ENCODE results near the gene PLSCR5.

DNA sequence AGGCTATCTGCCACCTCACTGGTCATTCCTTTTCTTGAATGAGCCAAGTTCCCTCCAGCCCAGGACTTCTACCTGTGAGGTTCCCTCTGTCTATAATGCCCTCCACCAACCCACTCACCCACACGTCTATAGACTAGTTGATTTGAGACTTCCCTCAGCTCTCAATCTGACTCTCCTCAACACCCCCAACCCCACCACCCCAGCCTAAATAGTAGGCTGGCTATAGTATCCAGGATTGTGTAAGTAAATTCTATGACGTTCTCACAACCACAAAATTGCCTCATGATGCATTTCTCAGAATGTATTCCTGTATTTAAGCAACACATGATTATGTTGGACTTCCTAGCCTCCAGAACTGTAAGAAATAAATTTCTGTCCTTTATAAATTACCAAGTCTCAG lies 63.0 kb downstream of the PLSCR5 start:
- TF ChIP-seq POLR2AphosphoS5 (IDR thresholded peaks at IDR 0.05; ENCODE audit: low read depth, low read length) (no peak), EZH2phosphoT487 (IDR thresholded peaks at IDR 0.05; ENCODE audit: borderline replicate concordance, low read depth) (no peak), RXRA (IDR thresholded peaks at IDR 0.05; ENCODE audit: borderline replicate concordance, low read depth) (no peak), JUND (IDR thresholded peaks at IDR 0.05) (no peak), SIN3A (IDR thresholded peaks at IDR 0.05; ENCODE audit: borderline replicate concordance, low read depth, low read length) (no peak), TAF1 (IDR thresholded peaks at IDR 0.05; ENCODE audit: borderline replicate concordance, low read depth, low read length) (no peak), GATA2 (CRISPR knock-in tag; IDR thresholded peaks at IDR 0.05) (no peak), ELF1 (IDR thresholded peaks at IDR 0.05) (no peak), REST (IDR thresholded peaks at IDR 0.05; ENCODE audit: low read depth, low read length) (no peak), GABPA (IDR thresholded peaks at IDR 0.05; ENCODE audit: low read depth) (no peak), ZBTB33 (IDR thresholded peaks at IDR 0.05; ENCODE audit: borderline replicate concordance, low read depth) (no peak)
- TF ChIP-seq, protein P1, sequence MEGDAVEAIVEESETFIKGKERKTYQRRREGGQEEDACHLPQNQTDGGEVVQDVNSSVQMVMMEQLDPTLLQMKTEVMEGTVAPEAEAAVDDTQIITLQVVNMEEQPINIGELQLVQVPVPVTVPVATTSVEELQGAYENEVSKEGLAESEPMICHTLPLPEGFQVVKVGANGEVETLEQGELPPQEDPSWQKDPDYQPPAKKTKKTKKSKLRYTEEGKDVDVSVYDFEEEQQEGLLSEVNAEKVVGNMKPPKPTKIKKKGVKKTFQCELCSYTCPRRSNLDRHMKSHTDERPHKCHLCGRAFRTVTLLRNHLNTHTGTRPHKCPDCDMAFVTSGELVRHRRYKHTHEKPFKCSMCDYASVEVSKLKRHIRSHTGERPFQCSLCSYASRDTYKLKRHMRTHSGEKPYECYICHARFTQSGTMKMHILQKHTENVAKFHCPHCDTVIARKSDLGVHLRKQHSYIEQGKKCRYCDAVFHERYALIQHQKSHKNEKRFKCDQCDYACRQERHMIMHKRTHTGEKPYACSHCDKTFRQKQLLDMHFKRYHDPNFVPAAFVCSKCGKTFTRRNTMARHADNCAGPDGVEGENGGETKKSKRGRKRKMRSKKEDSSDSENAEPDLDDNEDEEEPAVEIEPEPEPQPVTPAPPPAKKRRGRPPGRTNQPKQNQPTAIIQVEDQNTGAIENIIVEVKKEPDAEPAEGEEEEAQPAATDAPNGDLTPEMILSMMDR (IDR thresholded peaks at IDR 0.05): no peak
- TF ChIP-seq, protein P2, sequence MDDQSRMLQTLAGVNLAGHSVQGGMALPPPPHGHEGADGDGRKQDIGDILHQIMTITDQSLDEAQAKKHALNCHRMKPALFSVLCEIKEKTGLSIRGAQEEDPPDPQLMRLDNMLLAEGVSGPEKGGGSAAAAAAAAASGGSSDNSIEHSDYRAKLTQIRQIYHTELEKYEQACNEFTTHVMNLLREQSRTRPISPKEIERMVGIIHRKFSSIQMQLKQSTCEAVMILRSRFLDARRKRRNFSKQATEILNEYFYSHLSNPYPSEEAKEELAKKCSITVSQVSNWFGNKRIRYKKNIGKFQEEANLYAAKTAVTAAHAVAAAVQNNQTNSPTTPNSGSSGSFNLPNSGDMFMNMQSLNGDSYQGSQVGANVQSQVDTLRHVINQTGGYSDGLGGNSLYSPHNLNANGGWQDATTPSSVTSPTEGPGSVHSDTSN (IDR thresholded peaks at IDR 0.05): no peak

Data from SK-N-SH (cell line).